ENCODE measurements around the gene APOBEC3G. TPM values are rescaled to one million over a fixed set of nuclear protein-coding genes. Genes with fewer than 3 reads are reported as not detected.
"Not testable (repeated sequence)": the region's sequence is repeated elsewhere in the genome, so short reads cannot be mapped to it uniquely, and the experiment has no call there.

APOBEC3G gene
- 23.6 and 31.9 TPM in 2 replicates for total RNA-seq (2014; rRNA removed; shearing (Covaris generic))

DNA sequence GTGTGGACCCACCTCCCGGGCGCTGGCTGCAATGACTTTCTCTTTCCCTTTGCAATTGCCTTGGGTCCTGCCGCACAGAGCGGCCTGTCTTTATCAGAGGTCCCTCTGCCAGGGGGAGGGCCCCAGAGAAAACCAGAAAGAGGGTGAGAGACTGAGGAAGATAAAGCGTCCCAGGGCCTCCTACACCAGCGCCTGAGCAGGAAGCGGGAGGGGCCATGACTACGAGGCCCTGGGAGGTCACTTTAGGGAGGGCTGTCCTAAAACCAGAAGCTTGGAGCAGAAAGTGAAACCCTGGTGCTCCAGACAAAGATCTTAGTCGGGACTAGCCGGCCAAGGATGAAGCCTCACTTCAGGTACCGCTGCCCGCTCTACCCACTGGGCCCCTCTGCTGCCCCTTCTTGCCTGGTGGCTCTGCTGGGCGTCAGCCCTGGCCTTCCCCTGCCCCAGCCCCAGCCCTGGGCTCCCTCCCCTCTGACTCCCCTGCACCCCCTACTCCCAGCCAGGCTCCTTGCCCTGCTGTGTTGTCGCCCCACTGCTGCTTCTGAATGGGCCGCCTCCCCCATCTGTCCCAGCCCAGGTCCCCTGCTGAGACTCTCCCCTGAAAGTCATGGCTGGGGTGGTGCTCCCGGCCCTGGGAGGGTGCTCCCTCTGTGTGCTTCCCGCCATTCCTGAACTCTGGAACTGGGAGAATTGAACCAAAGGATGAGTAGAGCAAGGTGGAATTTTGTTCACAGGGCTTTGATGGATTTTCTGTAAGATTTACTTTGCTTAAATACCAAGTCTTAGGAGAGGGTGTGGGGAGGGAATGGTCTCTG lies at the start of gene APOBEC3G:
APOBEC3G (plus strand) TSS at position 250 of the 815 bp plus-strand sequence; CDS start at position 337, 87 bp downstream.
- DNase-seq (ENCODE audit: low spot score): peak; percentile 51

DNA sequence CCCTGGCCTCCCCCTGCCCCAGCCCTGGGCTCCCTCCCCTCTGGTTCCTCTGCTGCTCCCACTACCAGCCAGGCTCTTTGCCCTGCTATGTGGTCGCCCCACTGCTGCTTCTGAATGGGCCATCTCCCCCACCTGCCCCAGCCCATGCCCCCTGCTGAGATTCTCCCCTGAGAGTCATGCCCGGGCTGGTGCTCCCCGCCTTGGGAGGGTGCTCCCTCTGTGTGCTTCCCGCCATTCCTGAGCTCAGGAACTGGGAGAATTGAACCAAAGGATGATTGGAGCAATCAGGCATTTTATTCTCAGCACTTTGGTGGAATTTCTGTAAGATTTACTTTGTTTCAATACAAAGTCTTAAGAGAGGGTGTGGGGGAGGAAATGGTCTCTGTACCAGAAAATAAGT lies 49.4 kb upstream of the APOBEC3G start:
- DNase-seq (ENCODE audit: low spot score): no peak

DNA sequence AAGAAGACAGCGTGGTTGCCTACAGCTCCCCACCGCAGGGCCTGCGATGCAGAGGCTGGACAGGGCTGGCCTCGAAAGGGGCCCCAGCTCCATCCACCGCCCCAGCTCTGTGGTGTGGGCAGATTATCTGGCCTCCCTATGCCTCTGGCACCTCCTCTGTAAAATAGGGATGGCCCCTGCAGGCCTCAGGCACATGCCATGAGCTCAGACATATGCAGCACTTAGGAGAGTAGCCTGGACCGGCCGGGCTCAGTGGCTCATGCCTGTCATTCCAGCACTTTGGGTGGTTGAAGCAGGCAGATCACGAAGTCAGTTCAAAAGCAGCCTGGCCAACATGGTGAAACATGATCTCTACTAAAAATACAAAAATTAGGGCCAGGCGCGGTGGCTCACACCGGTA lies 48.8 kb upstream of the APOBEC3G start:
- DNase-seq (ENCODE audit: low spot score): no peak

DNA sequence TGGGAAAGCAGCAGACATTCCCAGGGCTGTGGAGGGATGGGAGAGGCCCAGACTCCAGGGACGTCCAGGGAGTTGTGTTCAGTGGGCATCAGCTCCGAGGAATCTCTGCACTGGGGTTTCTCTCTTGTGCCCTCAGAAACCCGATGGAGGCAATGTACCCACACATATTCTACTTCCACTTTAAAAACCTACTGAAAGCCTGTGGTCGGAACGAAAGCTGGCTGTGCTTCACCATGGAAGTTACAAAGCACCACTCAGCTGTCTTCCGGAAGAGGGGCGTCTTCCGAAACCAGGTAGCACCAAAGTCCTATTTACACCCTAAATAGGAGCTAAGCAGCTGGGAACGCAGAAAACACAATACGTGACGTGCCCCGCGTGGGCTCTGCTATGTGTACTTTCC lies 47.8 kb upstream of the APOBEC3G start:
- DNase-seq (ENCODE audit: low spot score): no peak

DNA sequence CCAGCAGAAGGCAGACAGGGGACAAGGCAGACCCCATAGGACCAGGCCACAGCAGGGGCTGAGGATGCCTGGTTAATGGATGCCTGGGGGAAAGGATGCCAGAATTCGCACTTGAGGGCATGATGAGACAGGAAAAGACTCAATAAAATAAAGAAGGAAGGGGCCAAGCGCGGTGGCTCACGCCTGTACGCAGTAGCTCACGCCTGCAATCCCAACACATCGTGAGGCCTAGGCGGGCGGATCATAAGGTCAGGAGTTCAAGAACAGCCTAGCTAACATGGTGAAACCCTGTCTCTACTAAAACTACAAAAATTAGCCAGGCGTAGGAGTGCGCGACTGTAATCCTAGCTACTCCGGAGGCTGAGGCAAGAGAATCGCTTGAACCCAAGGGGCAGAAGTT lies 46.4 kb upstream of the APOBEC3G start:
- no peak for DNase-seq (ENCODE audit: low spot score)

DNA sequence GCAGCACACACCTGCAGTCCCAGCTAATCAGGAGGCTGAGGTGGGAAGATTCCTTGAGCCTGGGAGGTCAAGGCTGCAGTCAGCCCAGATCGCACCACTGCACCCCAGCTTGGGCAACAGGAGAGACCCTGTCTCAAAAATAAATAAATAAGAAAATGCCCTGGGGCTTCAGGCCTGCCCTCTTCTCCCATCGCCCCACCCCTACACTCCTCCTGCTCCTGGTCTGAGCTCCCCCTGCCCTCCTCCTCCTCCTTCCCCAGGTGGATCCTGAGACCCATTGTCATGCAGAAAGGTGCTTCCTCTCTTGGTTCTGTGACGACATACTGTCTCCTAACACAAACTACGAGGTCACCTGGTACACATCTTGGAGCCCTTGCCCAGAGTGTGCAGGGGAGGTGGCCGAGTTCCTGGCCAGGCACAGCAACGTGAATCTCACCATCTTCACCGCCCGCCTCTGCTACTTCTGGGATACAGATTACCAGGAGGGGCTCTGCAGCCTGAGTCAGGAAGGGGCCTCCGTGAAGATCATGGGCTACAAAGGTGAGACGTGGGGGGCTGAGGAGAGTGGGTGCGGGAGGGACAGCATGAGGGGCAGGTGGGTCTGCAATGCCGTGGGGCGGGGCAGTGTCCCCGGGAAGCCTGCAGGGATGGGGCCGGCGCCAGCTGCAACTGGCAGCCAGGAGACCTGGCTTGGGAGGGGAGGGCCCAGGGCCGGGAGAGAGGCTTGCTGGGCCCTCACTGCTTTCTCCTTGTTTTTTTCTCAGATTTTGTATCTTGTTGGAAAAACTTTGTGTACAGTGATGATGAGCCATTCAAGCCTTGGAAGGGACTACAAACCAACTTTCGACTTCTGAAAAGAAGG lies 45.4 kb upstream of the APOBEC3G start:
- DNase-seq (ENCODE audit: low spot score): not testable (repeated sequence)

DNA sequence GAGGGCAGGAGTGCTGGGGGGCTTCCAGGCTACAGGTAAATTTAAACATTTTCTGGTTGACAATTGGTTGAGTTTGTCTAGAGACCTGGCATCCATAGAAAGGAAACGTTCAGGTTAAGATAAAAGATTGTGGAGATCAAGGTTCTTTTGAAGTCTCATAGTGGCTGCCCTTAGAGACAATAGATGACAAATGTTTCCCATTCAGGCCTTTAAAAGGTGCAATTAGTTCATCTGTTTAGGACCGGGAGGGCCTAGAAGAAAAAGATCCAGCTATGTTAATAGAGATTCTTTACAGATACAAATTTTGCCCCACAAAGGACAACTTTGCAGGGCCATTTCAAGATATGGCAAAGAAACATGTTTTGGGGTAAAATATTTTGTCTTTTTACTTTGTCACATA lies 40.0 kb upstream of the APOBEC3G start:
- DNase-seq (ENCODE audit: low spot score): not testable (repeated sequence)

DNA sequence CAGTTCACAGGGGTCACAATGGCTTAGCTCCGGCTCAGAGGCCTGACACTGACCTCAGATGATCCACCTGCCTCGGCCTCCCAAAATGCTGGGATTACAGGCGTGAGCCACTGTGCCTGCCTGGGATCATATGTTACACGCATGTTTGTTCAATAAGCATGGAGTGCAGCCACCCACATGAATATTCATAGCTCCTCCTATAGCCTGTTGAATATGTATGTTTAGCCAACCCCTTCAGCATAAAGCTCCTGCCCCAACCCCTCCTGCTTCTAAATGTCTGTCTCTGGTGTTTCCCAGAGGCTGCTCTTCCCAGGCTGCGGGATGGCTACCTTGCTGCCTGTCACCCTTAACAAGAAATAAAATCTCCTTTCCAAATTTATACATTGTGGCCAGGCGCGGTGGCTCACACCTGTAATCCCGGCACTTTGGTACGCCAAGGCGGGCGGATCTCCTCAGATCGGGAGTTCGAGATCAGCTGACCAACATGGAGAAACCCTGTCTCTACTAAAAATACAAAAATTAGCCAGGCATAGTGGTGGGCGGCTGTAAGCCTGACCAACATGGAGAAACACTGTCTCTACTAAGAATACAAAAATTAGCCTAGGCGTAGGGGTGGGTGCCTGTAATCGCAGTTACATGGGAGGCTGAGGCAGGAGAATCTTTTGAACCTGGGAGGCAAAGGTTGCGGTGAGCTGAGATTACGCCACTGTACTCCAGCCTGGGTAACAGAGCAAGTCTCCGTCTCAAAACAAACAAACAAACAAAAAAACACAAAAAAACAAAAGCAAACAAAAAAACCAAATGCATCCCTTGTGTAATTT lies 37.6 kb upstream of the APOBEC3G start:
- DNase-seq (ENCODE audit: low spot score): no peak

DNA sequence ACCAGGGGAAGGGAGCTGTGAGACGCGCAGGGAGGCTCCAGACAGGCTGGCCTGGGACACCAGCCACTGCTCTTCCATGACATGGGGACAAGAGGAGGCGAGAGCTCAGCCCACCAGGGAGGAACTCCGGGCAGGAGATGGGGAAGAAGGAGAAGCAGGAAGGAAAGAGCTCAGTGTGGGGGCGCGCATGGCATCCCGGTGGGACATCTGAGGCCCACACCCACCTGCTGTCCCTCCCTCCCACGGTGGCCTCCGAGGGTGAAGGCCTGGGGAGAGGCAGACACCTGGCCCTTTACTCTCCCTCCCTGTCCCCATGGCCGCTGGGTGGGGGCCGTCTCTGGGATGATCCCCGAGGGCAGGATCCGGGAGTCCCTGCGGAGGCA lies 36.9 kb upstream of the APOBEC3G start:
- not testable (repeated sequence) for DNase-seq (ENCODE audit: low spot score)

DNA sequence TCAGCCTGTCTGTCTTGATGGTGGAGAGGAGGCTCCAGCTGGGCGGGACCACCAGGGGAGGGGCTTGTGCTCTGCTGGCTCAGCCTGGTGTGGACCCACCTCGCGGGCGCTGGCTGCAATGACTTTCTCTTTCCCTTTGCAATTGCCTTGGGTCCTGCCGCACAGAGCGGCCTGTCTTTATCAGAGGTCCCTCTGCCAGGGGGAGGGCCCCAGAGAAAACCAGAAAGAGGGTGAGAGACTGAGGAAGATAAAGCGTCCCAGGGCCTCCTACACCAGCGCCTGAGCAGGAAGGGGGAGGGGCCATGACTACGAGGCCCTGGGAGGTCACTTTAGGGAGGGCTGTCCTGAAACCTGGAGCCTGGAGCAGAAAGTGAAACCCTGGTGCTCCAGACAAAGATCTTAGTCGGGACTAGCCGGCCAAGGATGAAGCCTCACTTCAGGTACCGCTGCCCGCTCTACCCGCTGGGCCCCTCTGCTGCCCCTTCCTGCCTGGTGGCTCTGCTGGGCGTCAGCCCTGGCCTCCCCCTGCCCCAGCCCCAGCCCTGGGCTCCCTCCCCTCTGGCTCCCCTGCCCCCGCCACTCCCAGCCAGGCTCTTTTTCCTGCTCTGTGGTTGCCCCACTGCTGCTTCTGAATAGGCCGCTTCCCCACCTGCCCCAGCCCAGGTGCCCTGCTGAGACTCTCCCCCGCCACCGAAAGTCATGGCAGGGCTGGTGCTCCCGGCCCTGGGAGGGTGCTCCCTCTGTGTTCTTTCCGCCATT lies 36.4 kb upstream of the APOBEC3G start, which contains the start of gene APOBEC3F:
APOBEC3F (plus strand) TSS at position 327 of the 759 bp plus-strand sequence; CDS start at position 424, 97 bp downstream.
- DNase-seq (ENCODE audit: low spot score): peak; percentile 33

DNA sequence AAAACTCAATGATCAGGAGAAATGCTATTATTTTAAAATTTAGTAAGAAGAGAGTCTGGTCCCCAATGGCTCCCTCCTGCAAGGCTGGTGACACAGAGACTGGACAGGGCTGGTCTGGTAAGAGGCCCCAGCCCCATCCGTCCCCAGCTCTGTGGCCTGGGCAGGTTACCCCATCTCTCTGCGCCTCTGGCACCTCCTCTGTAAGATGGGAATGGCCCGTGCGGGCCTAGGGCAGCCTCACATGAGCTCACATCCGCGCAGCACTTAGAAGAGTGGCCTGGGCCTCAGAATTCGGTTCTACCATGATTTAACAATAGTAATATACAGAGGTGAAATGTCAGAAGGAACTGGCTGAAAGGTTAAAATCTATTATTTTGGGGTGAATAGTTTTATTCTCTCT lies 35.2 kb upstream of the APOBEC3G start:
- no peak for DNase-seq (ENCODE audit: low spot score)

DNA sequence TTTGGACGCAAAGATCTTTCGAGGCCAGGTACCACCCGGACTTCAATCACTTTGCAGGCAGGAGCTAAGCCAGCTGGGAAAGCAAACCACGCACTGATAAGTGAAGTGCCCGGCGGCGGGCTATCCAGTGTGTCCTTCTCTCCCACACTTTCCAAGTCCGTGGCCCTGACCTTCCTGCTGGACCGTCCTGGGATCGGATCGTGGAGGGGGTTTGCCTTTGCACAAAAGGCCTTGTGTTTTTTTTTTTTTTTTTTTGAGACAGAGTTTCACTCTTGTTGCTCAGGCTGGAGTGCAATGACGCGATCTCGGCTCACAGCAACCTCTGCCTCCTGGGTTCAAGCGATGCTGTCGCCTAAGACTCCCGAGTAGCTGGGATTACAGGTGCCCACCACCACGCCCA lies 34.0 kb upstream of the APOBEC3G start:
- DNase-seq (ENCODE audit: low spot score): not testable (repeated sequence)

DNA sequence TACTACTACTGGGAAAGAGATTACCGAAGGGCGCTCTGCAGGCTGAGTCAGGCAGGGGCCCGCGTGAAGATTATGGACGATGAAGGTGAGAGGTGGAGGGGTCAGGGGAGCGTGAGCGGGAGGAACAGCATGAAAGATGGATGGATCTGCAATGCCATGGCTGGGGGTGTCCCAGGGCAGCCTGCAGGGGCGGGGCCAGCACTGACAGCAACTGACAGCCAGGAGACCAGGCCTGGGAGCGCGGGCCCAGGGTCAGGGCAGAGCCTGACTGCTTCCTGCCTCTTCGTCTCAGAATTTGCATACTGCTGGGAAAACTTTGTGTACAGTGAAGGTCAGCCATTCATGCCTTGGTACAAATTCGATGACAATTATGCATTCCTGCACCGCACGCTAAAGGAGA lies 31.9 kb upstream of the APOBEC3G start:
- DNase-seq (ENCODE audit: low spot score): not testable (repeated sequence)

DNA sequence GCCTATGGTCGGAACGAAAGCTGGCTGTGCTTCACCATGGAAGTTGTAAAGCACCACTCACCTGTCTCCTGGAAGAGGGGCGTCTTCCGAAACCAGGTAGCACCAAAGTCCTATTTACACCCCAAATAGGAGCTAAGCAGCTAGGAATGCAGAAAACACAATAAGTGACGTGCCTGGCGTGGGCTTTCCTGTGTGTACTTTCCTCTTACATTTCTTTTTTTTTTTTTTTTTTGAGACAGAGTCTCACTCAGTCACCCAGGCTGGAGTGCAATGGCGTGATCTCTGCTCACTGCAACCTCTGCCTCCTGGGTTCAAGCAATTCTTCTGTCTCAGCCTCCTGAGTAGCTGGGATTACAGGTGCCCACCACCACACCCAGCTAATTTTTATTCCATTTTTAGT lies 27.6 kb upstream of the APOBEC3G start:
- DNase-seq (ENCODE audit: low spot score): not testable (repeated sequence)

DNA sequence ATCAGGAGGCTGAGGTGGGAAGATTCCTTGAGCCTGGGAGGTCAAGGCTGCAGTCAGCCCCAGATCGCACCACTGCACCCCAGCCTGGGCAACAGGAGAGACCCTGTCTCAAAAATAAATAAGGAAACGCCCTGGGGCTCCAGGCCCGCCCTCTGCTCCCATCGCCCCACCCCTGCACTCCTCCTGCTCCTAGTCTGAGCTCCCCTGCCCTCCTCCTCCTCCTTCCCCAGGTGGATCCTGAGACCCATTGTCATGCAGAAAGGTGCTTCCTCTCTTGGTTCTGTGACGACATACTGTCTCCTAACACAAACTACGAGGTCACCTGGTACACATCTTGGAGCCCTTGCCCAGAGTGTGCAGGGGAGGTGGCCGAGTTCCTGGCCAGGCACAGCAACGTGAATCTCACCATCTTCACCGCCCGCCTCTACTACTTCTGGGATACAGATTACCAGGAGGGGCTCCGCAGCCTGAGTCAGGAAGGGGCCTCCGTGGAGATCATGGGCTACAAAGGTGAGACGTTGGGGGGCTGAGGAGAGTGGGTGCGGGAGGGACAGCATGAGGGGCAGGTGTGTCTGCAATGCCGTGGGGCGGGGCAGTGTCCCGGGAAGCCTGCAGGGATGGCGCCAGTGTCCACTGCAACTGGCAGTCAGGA lies 25.1 kb upstream of the APOBEC3G start:
- DNase-seq (ENCODE audit: low spot score): not testable (repeated sequence)

DNA sequence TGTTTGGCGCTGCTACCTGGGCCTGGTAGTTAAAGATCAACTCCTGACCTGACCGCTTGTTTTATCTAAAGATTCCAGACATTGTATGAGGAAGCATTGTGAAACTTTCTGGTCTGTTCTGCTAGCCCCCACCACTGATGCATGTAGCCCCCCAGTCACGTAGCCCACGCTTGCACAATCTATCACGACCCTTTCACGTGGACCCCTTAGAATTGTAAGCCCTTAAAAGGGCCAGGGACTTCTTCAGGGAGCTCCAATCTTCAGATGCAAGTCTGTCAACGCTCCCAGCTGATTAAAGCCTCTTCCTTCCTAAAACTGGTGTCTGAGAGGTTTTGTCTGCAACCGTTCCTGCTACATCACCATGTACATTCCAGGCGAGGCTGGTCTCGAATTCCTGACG lies 21.4 kb upstream of the APOBEC3G start:
- no peak for DNase-seq (ENCODE audit: low spot score)

DNA sequence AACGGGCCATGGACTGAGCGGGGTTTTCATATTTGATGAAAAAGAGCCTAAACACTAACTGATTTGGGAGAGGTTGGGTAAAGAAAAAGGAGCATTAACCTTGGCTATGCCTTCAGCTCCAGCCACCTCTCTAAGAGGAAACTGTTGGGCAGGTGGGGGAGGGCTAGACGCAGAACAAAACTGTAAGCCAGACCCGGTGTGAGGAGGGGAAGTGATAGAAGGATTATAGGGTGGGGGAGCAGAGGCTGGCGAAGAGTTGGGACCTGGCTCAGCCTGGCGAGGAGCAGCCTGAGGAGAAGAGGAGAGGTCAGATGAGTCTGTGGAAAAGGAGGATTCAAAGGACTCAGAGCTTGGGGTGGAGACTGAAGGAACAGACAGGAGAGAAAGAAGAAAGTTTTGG lies 15.8 kb upstream of the APOBEC3G start:
- DNase-seq (ENCODE audit: low spot score): not testable (repeated sequence)

DNA sequence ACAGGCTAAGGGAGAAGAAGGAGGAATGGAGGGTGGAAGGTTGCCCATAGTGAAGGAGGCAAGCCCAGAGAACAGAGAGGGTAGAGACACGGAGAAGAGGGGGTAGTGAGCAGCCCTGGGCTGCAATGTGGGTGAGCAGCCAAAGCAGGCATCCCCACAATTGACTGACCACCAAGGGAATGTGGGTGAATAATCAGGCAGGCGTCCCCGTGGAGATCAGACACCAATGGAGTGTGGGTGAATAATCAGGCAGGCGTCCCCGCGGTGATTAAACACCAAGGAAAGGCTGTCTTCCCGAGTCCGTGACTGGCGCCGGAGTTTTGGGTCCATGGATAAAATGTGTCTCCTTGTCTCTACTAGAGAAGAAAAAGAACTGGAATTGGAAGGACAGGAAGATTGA lies 15.1 kb upstream of the APOBEC3G start:
- DNase-seq (ENCODE audit: low spot score): not testable (repeated sequence)

DNA sequence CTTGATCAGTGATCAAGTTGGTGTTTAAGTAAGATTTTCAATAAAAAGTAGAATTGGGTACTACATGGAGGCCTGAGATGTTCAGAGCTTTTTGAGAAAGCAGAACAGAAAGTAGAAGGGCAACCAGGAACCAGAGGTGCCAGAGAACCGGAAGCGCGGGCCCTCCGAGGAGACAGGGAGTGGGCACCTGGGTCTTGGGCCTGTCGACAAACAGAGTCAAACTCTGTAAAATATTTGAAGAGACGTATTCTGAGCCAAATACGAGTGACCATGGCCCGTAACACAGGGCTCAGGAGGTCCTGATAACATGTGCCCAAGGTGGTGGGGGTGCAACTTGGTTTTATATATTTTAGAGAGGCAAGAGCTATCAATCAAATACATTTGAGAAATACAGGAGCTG lies 13.2 kb upstream of the APOBEC3G start:
- not testable (repeated sequence) for DNase-seq (ENCODE audit: low spot score)
